ENCODE measurements around the gene ELL.
A peak's percentile ranks its signal among the peaks of the same experiment; 100 is the strongest.

The ELL gene

GRCh38 chr19:18437491-18438330 is 84.2 kb downstream of the ELL start, which contains the start of gene ISYNA1:
ISYNA1 (minus strand) TSS chr19:18438133; CDS start chr19:18437979, 154 bp downstream.
- H3K9ac ChIP-seq (ENCODE audit: low read length in 2 of 2) = no peak within 1 kb of the TSS

GRCh38 chr19:18436671-18437490 is 85.0 kb downstream of the ELL start:
- H3K27ac ChIP-seq (ENCODE audit: low read length) = no peak overlapping the region
- peaks cover 35% of the 10 kb centered on the region for H3K4me1 ChIP-seq (ENCODE audit: control insufficient read depth, insufficient read depth, low read length)
- H3K9ac ChIP-seq (ENCODE audit: low read length in 2 of 2) = no peak overlapping the region
- H3K4me3 ChIP-seq (ENCODE audit: low read length in 2 of 2) = peak overlapping the region; percentile 13 to 66
- H3K36me3 ChIP-seq (ENCODE audit: control insufficient read depth in 2 of 2, insufficient read depth in 2 of 2, low read length in 2 of 2) = no peaks in the 10 kb centered on the region
- H3K27me3 ChIP-seq (ENCODE audit: control insufficient read depth in 1 of 2, insufficient read depth in 2 of 2, low read length in 2 of 2) = peaks cover 2 to 17% of the 10 kb centered on the region in 2 donors
- no peaks in the 10 kb centered on the region for H3K9me3 ChIP-seq (ENCODE audit: control insufficient read depth in 2 of 2, low read length in 2 of 2)

More at GRCh38 chr19:18437491-18438330, 84.2 kb downstream of the ELL start, which contains the start of gene ISYNA1:
- H3K4me3 ChIP-seq (ENCODE audit: low read length in 2 of 2) = peak within 1 kb of the TSS; percentile 43 to 69
- H3K36me3 ChIP-seq (ENCODE audit: control insufficient read depth in 2 of 2, insufficient read depth in 2 of 2, low read length in 2 of 2) = no peaks in the 10 kb centered on the region
- no peak within 1 kb of the TSS for H3K27ac ChIP-seq (ENCODE audit: low read length)
- H3K27me3 ChIP-seq (ENCODE audit: control insufficient read depth in 1 of 2, insufficient read depth in 2 of 2, low read length in 2 of 2) = peaks cover 2 to 17% of the 10 kb centered on the region in 2 donors
- peaks cover 34% of the 10 kb centered on the region for H3K4me1 ChIP-seq (ENCODE audit: control insufficient read depth, insufficient read depth, low read length)
- no peaks in the 10 kb centered on the region for H3K9me3 ChIP-seq (ENCODE audit: control insufficient read depth in 2 of 2, low read length in 2 of 2)

- no peaks in the 10 kb centered on the region for H3K36me3 ChIP-seq (ENCODE audit: control insufficient read depth in 2 of 2, insufficient read depth in 2 of 2, low read length in 2 of 2)
- H3K4me1 ChIP-seq (ENCODE audit: control insufficient read depth, insufficient read depth, low read length) = peaks cover 35% of the 10 kb centered on the region
- H3K27ac ChIP-seq (ENCODE audit: low read length) = no peak overlapping the region
- no peaks in the 10 kb centered on the region for H3K9me3 ChIP-seq (ENCODE audit: control insufficient read depth in 2 of 2, low read length in 2 of 2)
- peaks cover 2 to 17% of the 10 kb centered on the region in 2 donors for H3K27me3 ChIP-seq (ENCODE audit: control insufficient read depth in 1 of 2, insufficient read depth in 2 of 2, low read length in 2 of 2)
- no peak overlapping the region for H3K9ac ChIP-seq (ENCODE audit: low read length in 2 of 2)
- no peak overlapping the region for H3K4me3 ChIP-seq (ENCODE audit: low read length in 2 of 2)
Measured at GRCh38 chr19:18435842-18436670, 85.8 kb downstream of the ELL start.

- Histone ChIP-seq H3K36me3 (ENCODE audit: control insufficient read depth in 2 of 2, insufficient read depth in 2 of 2, low read length in 2 of 2) (no peaks in the 10 kb centered on the region), H3K4me1 (ENCODE audit: control insufficient read depth, insufficient read depth, low read length) (peaks cover 35% of the 10 kb centered on the region), H3K4me3 (ENCODE audit: low read length in 2 of 2) (no peak overlapping the region), H3K27ac (ENCODE audit: low read length) (no peak overlapping the region), H3K9me3 (ENCODE audit: control insufficient read depth in 2 of 2, low read length in 2 of 2) (no peaks in the 10 kb centered on the region), H3K27me3 (ENCODE audit: control insufficient read depth in 1 of 2, insufficient read depth in 2 of 2, low read length in 2 of 2) (peaks cover 2 to 17% of the 10 kb centered on the region in 2 donors), H3K9ac (ENCODE audit: low read length in 2 of 2) (no peak overlapping the region)
Measured at GRCh38 chr19:18435178-18435841, 86.6 kb downstream of the ELL start.

GRCh38 chr19:18434411-18435175 is 87.3 kb downstream of the ELL start:
- no peak overlapping the region for H3K27ac ChIP-seq (ENCODE audit: low read length)
- no peak overlapping the region for H3K9ac ChIP-seq (ENCODE audit: low read length in 2 of 2)
- no peak overlapping the region for H3K4me3 ChIP-seq (ENCODE audit: low read length in 2 of 2)
- H3K27me3 ChIP-seq (ENCODE audit: control insufficient read depth in 1 of 2, insufficient read depth in 2 of 2, low read length in 2 of 2) = peaks cover 2 to 17% of the 10 kb centered on the region in 2 donors
- no peaks in the 10 kb centered on the region for H3K36me3 ChIP-seq (ENCODE audit: control insufficient read depth in 2 of 2, insufficient read depth in 2 of 2, low read length in 2 of 2)
- H3K9me3 ChIP-seq (ENCODE audit: control insufficient read depth in 2 of 2, low read length in 2 of 2) = no peaks in the 10 kb centered on the region
- H3K4me1 ChIP-seq (ENCODE audit: control insufficient read depth, insufficient read depth, low read length) = peaks cover 38% of the 10 kb centered on the region

GRCh38 chr19:18433735-18434398 is 88.0 kb downstream of the ELL start:
- peaks cover 42% of the 10 kb centered on the region for H3K4me1 ChIP-seq (ENCODE audit: control insufficient read depth, insufficient read depth, low read length)
- no peaks in the 10 kb centered on the region for H3K36me3 ChIP-seq (ENCODE audit: control insufficient read depth in 2 of 2, insufficient read depth in 2 of 2, low read length in 2 of 2)
- no peak overlapping the region for H3K27ac ChIP-seq (ENCODE audit: low read length)
- H3K9me3 ChIP-seq (ENCODE audit: control insufficient read depth in 2 of 2, low read length in 2 of 2) = no peaks in the 10 kb centered on the region
- peaks cover 2 to 12% of the 10 kb centered on the region in 2 donors for H3K27me3 ChIP-seq (ENCODE audit: control insufficient read depth in 1 of 2, insufficient read depth in 2 of 2, low read length in 2 of 2)
- no peak overlapping the region for H3K9ac ChIP-seq (ENCODE audit: low read length in 2 of 2)
- H3K4me3 ChIP-seq (ENCODE audit: low read length in 2 of 2) = peak overlapping the region in 1 of 2 donors; percentile 59

- Histone ChIP-seq H3K27ac (ENCODE audit: low read length) (no peak overlapping the region), H3K36me3 (ENCODE audit: control insufficient read depth in 2 of 2, insufficient read depth in 2 of 2, low read length in 2 of 2) (no peaks in the 10 kb centered on the region), H3K27me3 (ENCODE audit: control insufficient read depth in 1 of 2, insufficient read depth in 2 of 2, low read length in 2 of 2) (peaks cover 2 to 5% of the 10 kb centered on the region in 2 donors), H3K9ac (ENCODE audit: low read length in 2 of 2) (peak overlapping the region in 1 of 2 donors; percentile 42), H3K9me3 (ENCODE audit: control insufficient read depth in 2 of 2, low read length in 2 of 2) (no peaks in the 10 kb centered on the region), H3K4me1 (ENCODE audit: control insufficient read depth, insufficient read depth, low read length) (peaks cover 39% of the 10 kb centered on the region), H3K4me3 (ENCODE audit: low read length in 2 of 2) (peak overlapping the region in 1 of 2 donors; percentile 64)
Measured at GRCh38 chr19:18433015-18433691, 88.7 kb downstream of the ELL start.

- Histone ChIP-seq H3K9ac (ENCODE audit: low read length in 2 of 2) (no peak overlapping the region), H3K27ac (ENCODE audit: low read length) (no peak overlapping the region), H3K9me3 (ENCODE audit: control insufficient read depth in 2 of 2, low read length in 2 of 2) (no peaks in the 10 kb centered on the region), H3K27me3 (ENCODE audit: control insufficient read depth in 1 of 2, insufficient read depth in 2 of 2, low read length in 2 of 2) (peaks cover 2 to 4% of the 10 kb centered on the region in 2 donors), H3K36me3 (ENCODE audit: control insufficient read depth in 2 of 2, insufficient read depth in 2 of 2, low read length in 2 of 2) (no peaks in the 10 kb centered on the region), H3K4me1 (ENCODE audit: control insufficient read depth, insufficient read depth, low read length) (peaks cover 38% of the 10 kb centered on the region), H3K4me3 (ENCODE audit: low read length in 2 of 2) (peak overlapping the region in 1 of 2 donors; percentile 64)
Measured at GRCh38 chr19:18432275-18433014, 89.4 kb downstream of the ELL start.
